Adrenal gland (tissue), 12 donors: ENCODE data around the gene GSTM3. TPM values are rescaled to one million over a fixed set of nuclear protein-coding genes. Genes with fewer than 3 reads are reported as not detected.

ENCODE experiments used
- polyA plus RNA-seq, 3 donors: library from polyadenylated mRNA; stranded (reverse); fragments of 200-250 nt in 2 of 3; fragments of 350-450 nt in 1 of 3; fragmentation: Illumina TruSeq in 1 of 3; extraction: RNeasy Lipid Tissue Mini Kit (QIAGEN cat#74804) in 1 of 3; gene quantifications; one replicate each; pipeline ENCODE4 v1.2.3, GENCODE V29; 2013 to 2014
- total RNA-seq, 9 donors: library from RNA; depleted of rRNA in 4 of 9; stranded (reverse); fragments of >200 nt in 4 of 9; fragments of 120-200 nt in 1 of 9; fragmentation: NEBNext Ultra II Directional in 1 of 9; extraction: Animal tissue kit (Norgen Biotek cat#: 25700) in 1 of 9; gene quantifications; one replicate each; pipeline versions ENCODE4 v1.1.0 to v1.2.4, GENCODE V29; 2013 to 2023
- donor health status: healthy with polysubstance abuse.
- donor health status: Bipolar disorder and iron deficiency.
- donor health status: DM: yes; HTN: yes; CAD: no.
- donor health status: DM: no; HTN: no; CAD: no.
- donor health status: DM: no; HTN: no; CAD: no.
- donor health status: DM: yes; HTN: yes; CAD: no.

Gene GSTM3
- total and polyA plus RNA-seq, 12 donors = 14.5 to 117 (median 72.0) TPM

Other genes starting within 250 kb of the GSTM3 start
- 10 to 100 TPM in 6 of 9 donors, 1 to 10 TPM in 3; 8.4 to 21.2 (median 13.8) TPM for gene CYB561D1, start 246.9 kb downstream of the GSTM3 start, total RNA-seq
- gene CYB561D1, start 246.9 kb downstream of the GSTM3 start, polyA plus RNA-seq = 1 to 10 TPM; 4.4 to 9.5 (median 7.8) TPM
- 10 to 100 TPM; 17.2 to 27.9 (median 22.8) TPM for gene AMIGO1, start 231.3 kb downstream of the GSTM3 start, total RNA-seq
- gene AMIGO1, start 231.3 kb downstream of the GSTM3 start, polyA plus RNA-seq = 10 to 100 TPM in 1 of 3 donors, 1 to 10 TPM in 2; 3.8 to 20.7 (median 4.7) TPM
- 1 to 10 TPM in 2 of 9 donors, under 1 TPM in 5, not detected in 2; 0.11 to 4.9 (median 0.57) TPM for gene GPR61, start 201.2 kb downstream of the GSTM3 start, total RNA-seq
- 1 to 10 TPM in 1 of 3 donors, under 1 TPM in 2; 0.57 to 1.2 (median 0.88) TPM for gene GPR61, start 201.2 kb downstream of the GSTM3 start, polyA plus RNA-seq
- gene GNAI3, start 192.4 kb downstream of the GSTM3 start, total RNA-seq = 10 to 100 TPM in 1 of 9 donors, 1 to 10 TPM in 8; 2.8 to 12.0 (median 5.8) TPM
- gene GNAI3, start 192.4 kb downstream of the GSTM3 start, polyA plus RNA-seq = 1 to 10 TPM; 1.6 to 7.7 (median 2.2) TPM
- gene GNAT2, start 121.4 kb downstream of the GSTM3 start, total RNA-seq = under 1 TPM in 4 of 9 donors, not detected in 5; 0.22 to 0.95 (median 0.37) TPM
- gene GNAT2, start 121.4 kb downstream of the GSTM3 start, polyA plus RNA-seq = under 1 TPM in 1 of 3 donors, not detected in 2; 0.29 TPM
- 100 to 1,000 TPM in 1 of 9 donors, 10 to 100 TPM in 8; 28.4 to 170 (median 71.5) TPM for gene AMPD2, start 121.2 kb downstream of the GSTM3 start, total RNA-seq
- 100 to 1,000 TPM in 1 of 3 donors, 10 to 100 TPM in 2; 32.3 to 130 (median 60.7) TPM for gene AMPD2, start 121.2 kb downstream of the GSTM3 start, polyA plus RNA-seq
- gene GSTM4, start 84.9 kb downstream of the GSTM3 start, total RNA-seq = 10 to 100 TPM; 17.3 to 71.0 (median 31.9) TPM
- 10 to 100 TPM; 20.7 to 57.5 (median 40.8) TPM for gene GSTM4, start 84.9 kb downstream of the GSTM3 start, polyA plus RNA-seq
- 100 to 1,000 TPM in 2 of 9 donors, 10 to 100 TPM in 7; 17.2 to 105 (median 59.5) TPM for gene GSTM2, start 73.0 kb downstream of the GSTM3 start, total RNA-seq
- 100 to 1,000 TPM in 2 of 3 donors, 10 to 100 TPM in 1; 37.3 to 495 (median 360) TPM for gene GSTM2, start 73.0 kb downstream of the GSTM3 start, polyA plus RNA-seq
- gene GSTM1, start 53.2 kb downstream of the GSTM3 start, total RNA-seq = 100 to 1,000 TPM in 2 of 9 donors, under 1 TPM in 2, not detected in 5; 0.11 to 301 (median 75.1) TPM
- gene GSTM1, start 53.2 kb downstream of the GSTM3 start, polyA plus RNA-seq = 100 to 1,000 TPM in 2 of 3 donors, not detected in 1; 114 to 242 TPM
- 1 to 10 TPM in 8 of 9 donors, under 1 TPM in 1; 0.48 to 5.5 (median 3.0) TPM for gene GSTM5, start 28.8 kb downstream of the GSTM3 start, total RNA-seq
- gene GSTM5, start 28.8 kb downstream of the GSTM3 start, polyA plus RNA-seq = 10 to 100 TPM in 1 of 3 donors, 1 to 10 TPM in 2; 1.6 to 10.5 (median 9.5) TPM
- under 1 TPM in 1 of 9 donors, not detected in 8; 0.32 TPM for gene EPS8L3, start 22.9 kb upstream of the GSTM3 start, total RNA-seq
- under 1 TPM in 1 of 3 donors, not detected in 2; 0.08 TPM for gene EPS8L3, start 22.9 kb upstream of the GSTM3 start, polyA plus RNA-seq
- 100 to 1,000 TPM in 6 of 9 donors, 10 to 100 TPM in 2, 1 to 10 TPM in 1; 3.8 to 295 (median 101) TPM for gene CSF1, start 169.8 kb upstream of the GSTM3 start, total RNA-seq
- gene CSF1, start 169.8 kb upstream of the GSTM3 start, polyA plus RNA-seq = 10 to 100 TPM; 23.3 to 26.5 (median 24.5) TPM
- 100 to 1,000 TPM in 5 of 9 donors, 10 to 100 TPM in 4; 60.7 to 147 (median 112) TPM for gene AHCYL1, start 243.7 kb upstream of the GSTM3 start, total RNA-seq
- 100 to 1,000 TPM in 1 of 3 donors, 10 to 100 TPM in 2; 33.5 to 172 (median 37.7) TPM for gene AHCYL1, start 243.7 kb upstream of the GSTM3 start, polyA plus RNA-seq